HepG2 (cell line): ENCODE results near the gene DPP6. TPM values are rescaled to one million over a fixed set of nuclear protein-coding genes. Genes with fewer than 3 reads are reported as not detected.

ENCODE experiments used
- ATAC-seq: fragments of 200-7000 bp; cut with Tn5 transposase; 3 replicates; pipeline ENCODE4 v1.9.1; 2020; ENCODE audit warnings: mild to moderate bottlenecking, moderate library complexity
- BruUV-seq: library from RNA; stranded (reverse); fragments of 400-500 nt; replicated peaks from 2 replicates; lab custom pipeline; 2021; lab: Mats Ljungman, UMichigan
- CTCF ChIA-PET: fragments of 300-600 bp; formaldehyde crosslinking; extraction: SDS; loops from one replicate; lab custom pipeline; 2021; ENCODE audit warnings: low total read pairs, inconsistent platforms, low intra/inter-chr PET ratio; lab: Yijun Ruan, JAX
- POLR2A ChIA-PET: fragments of 350-600 bp; sonication (Branson Sonifier 250); formaldehyde crosslinking; loops from one replicate; lab custom pipeline; 2020; ENCODE audit warnings: antibody characterized with exemption, inconsistent platforms; lab: Yijun Ruan, JAX
- DNase-seq: peaks from one replicate; pipeline ENCODE4 v3.0.0-alpha.2; 2015; ENCODE audit warnings: low spot score
- FAIRE-seq: peaks from 3 replicates; lab custom pipeline; 2011; peaks lifted over from hg19 to GRCh38; lab: Jason Lieb, UNC
- H2AFZ ChIP-seq: one replicate; pipeline ENCODE4 v1.6.1; 2011; ENCODE audit warnings: low read length, inconsistent platforms
- H3K27ac ChIP-seq: fragments of 300-600 bp; 3 replicates; pipeline ENCODE4 v1.8.0; 2011; ENCODE audit warnings: mixed run types, mild to moderate bottlenecking, mixed read lengths, low read length, inconsistent platforms; ENCODE audit not compliant: insufficient read depth; ENCODE audit errors: extremely low read length
- H3K27me3 ChIP-seq, 2 experiments: fragments of 200-600 bp in 1 of 2; 2 replicates in 1 of 2; 3 replicates in 1 of 2; pipeline versions ENCODE4 v1.6.0 to v1.8.0; 2011; ENCODE audit warnings: low read length in 2 of 2, mild to moderate bottlenecking in 2 of 2, moderate library complexity in 2 of 2, inconsistent platforms in 1 of 2; ENCODE audit not compliant: insufficient read depth in 2 of 2, control insufficient read depth in 1 of 2
- H3K36me3 ChIP-seq, 2 experiments: fragments of 200-600 bp in 1 of 2; replicated peaks in 1 of 2; 2 replicates in 1 of 2; 3 replicates in 1 of 2; pipeline versions ENCODE4 v1.5.1 to v1.8.0; 2011; ENCODE audit warnings: low read length in 2 of 2, inconsistent platforms in 1 of 2; ENCODE audit not compliant: insufficient read depth in 2 of 2, control insufficient read depth in 1 of 2
- H3K4me1 ChIP-seq: 2 replicates; pipeline ENCODE4 v1.5.1; 2012; ENCODE audit warnings: low read length, inconsistent platforms; ENCODE audit not compliant: insufficient read depth
- H3K4me2 ChIP-seq: 2 replicates; pipeline ENCODE4 v1.6.0; 2011; ENCODE audit warnings: low read depth, low read length, inconsistent platforms
- H3K4me3 ChIP-seq, 3 experiments: fragments of 200-600 bp in 1 of 3; sonication (generic), shearing (Covaris generic) in 1 of 3; replicated peaks in 1 of 3; 2 replicates each; pipeline ENCODE4 v1.5.1; 2011 to 2016; ENCODE audit warnings: low read length in 3 of 3, inconsistent platforms in 2 of 3, low read depth in 2 of 3, mild to moderate bottlenecking in 2 of 3, control low read depth in 1 of 3, mixed read lengths in 1 of 3; ENCODE audit not compliant: insufficient read depth in 1 of 3
- H3K79me2 ChIP-seq: one replicate; pipeline ENCODE4 v1.6.1; 2011; ENCODE audit warnings: low read length, inconsistent platforms; ENCODE audit not compliant: insufficient read depth
- H3K9ac ChIP-seq: 2 replicates; pipeline ENCODE4 v1.6.0; 2011; ENCODE audit warnings: mild to moderate bottlenecking, low read depth, low read length, inconsistent platforms; ENCODE audit not compliant: insufficient read depth
- H3K9me3 ChIP-seq: 2 replicates; pipeline ENCODE4 v1.5.1; 2012; ENCODE audit warnings: mild to moderate bottlenecking, low read length
- H4K20me1 ChIP-seq: 2 replicates; pipeline ENCODE4 v1.6.0; 2011; ENCODE audit warnings: inconsistent platforms, mild to moderate bottlenecking, low read length, moderate library complexity; ENCODE audit not compliant: insufficient read depth
- ELF1 ChIP-seq: sonication (generic); formaldehyde crosslinking; IDR thresholded peaks from 2 replicates; pipeline ENCODE4 v1.4.0; 2020; ENCODE audit warnings: missing genetic modification reagents
- EZH2 ChIP-seq: conservative IDR thresholded peaks from 2 replicates; pipeline ENCODE4 v1.6.1; 2012; ENCODE audit warnings: mild to moderate bottlenecking, low read depth, low read length, moderate library complexity
- HMG20A ChIP-seq: IDR thresholded peaks from 2 replicates; pipeline ENCODE4 v1.6.1; 2016; ENCODE audit warnings: borderline replicate concordance
- IKZF4 ChIP-seq: sonication (generic); formaldehyde crosslinking; IDR thresholded peaks from 2 replicates; pipeline ENCODE4 v1.5.1; 2020; ENCODE audit warnings: borderline replicate concordance, mild to moderate bottlenecking, low read depth, missing genetic modification reagents; ENCODE audit errors: not compliant biosample characterization
- KDM2A ChIP-seq: sonication (generic); formaldehyde crosslinking; IDR thresholded peaks from 2 replicates; pipeline ENCODE4 v1.4.0; 2020; ENCODE audit warnings: low read depth, missing genetic modification reagents, borderline replicate concordance
- MED8 ChIP-seq: sonication (generic); formaldehyde crosslinking; IDR thresholded peaks from 2 replicates; pipeline ENCODE4 v1.8.1; 2023; ENCODE audit warnings: mild to moderate bottlenecking, missing genetic modification reagents; ENCODE audit not compliant: insufficient replicate concordance
- MIXL1 ChIP-seq: IDR thresholded peaks from 2 replicates; pipeline ENCODE4 v1.6.1; 2016
- NR2C2 ChIP-seq: sonication (generic); formaldehyde crosslinking; IDR thresholded peaks from 2 replicates; pipeline ENCODE4 v1.4.0; 2020; ENCODE audit warnings: missing genetic modification reagents, mild to moderate bottlenecking, moderate library complexity, borderline replicate concordance
- PAF1 ChIP-seq: IDR thresholded peaks from 2 replicates; pipeline ENCODE4 v1.6.1; 2016; ENCODE audit warnings: missing genetic modification reagents, missing compliant biosample characterization
- SMAD3 ChIP-seq: sonication (generic); formaldehyde crosslinking; IDR thresholded peaks from 2 replicates; pipeline ENCODE4 v1.4.0; 2020; ENCODE audit warnings: missing genetic modification reagents
- SP2 ChIP-seq: sonication (generic); formaldehyde crosslinking; IDR thresholded peaks from 2 replicates; pipeline ENCODE4 v1.5.1; 2020; ENCODE audit warnings: mild to moderate bottlenecking, missing genetic modification reagents
- ZC3H4 ChIP-seq: sonication (generic); formaldehyde crosslinking; IDR thresholded peaks from 2 replicates; pipeline ENCODE4 v1.4.0; 2020; ENCODE audit warnings: missing genetic modification reagents, borderline replicate concordance
- ZEB1 ChIP-seq: IDR thresholded peaks from 2 replicates; pipeline ENCODE4 v1.6.1; 2012; ENCODE audit warnings: mild to moderate bottlenecking, low read depth, inconsistent platforms; ENCODE audit not compliant: insufficient replicate concordance
- ZNF644 ChIP-seq: IDR thresholded peaks from 2 replicates; pipeline ENCODE4 v1.6.1; 2016; ENCODE audit warnings: low read depth
- ZNF737 ChIP-seq: sonication (generic); formaldehyde crosslinking; IDR thresholded peaks from 2 replicates; pipeline ENCODE4 v1.5.0; 2020; ENCODE audit warnings: missing genetic modification reagents, mild to moderate bottlenecking, borderline replicate concordance
- WGBS: methylation state at CpG from one replicate; pipeline ENCODE4 v1.1.6; 2017; ENCODE audit warnings: low lambda C conversion rate; 5-methylcytosine and 5-hydroxymethylcytosine counted together
- in situ Hi-C: cut with HindIII; loops from 2 replicates; pipeline ENCODE4 v1.10.0; 2017; ENCODE audit warnings: low pct_unique_long_range_greater_than_20kb; ENCODE audit not compliant: extremely low pct_ligation_motif_present
- intact Hi-C: fragments of 100-400 bp; cut with micrococcal nuclease; formaldehyde crosslinking; loops from one replicate; pipeline ENCODE4 v1.10.0; 2022; ENCODE audit not compliant: unreplicated experiment
- polyA plus RNA-seq, 8 experiments: library from polyadenylated mRNA; depleted of rRNA in 3 of 8; stranded (reverse) in 7 of 8; unstranded in 1 of 8; fragments of >200 nt; fragmentation: Illumina TruSeq in 4 of 8; extraction: Trizol in 4 of 8; gene quantifications; 2 replicates each; pipeline versions ENCODE4 v1.2.1 to v1.2.3, GENCODE V29; 2011 to 2016; ENCODE audit warnings: low read depth in 4 of 8, missing spikeins in 1 of 8, mixed read lengths in 1 of 8; ENCODE audit not compliant: insufficient read depth in 1 of 8
- total RNA-seq, 5 experiments: library from RNA; depleted of rRNA; stranded (reverse); fragments of >200 nt; fragmentation: Illumina TruSeq; extraction: Trizol; gene quantifications; 2 replicates each; pipeline ENCODE4 v1.2.3, GENCODE V29; 2016; ENCODE audit warnings: low read depth in 1 of 5
- TF ChIP-seq, protein P1 (sequence below): sonication (generic); formaldehyde crosslinking; IDR thresholded peaks from 2 replicates; pipeline ENCODE4 v1.4.0; 2020; ENCODE audit warnings: mild to moderate bottlenecking, missing genetic modification reagents, borderline replicate concordance
- TF ChIP-seq, protein P2 (sequence below): sonication (generic); formaldehyde crosslinking; IDR thresholded peaks from 2 replicates; pipeline ENCODE4 v1.4.0; 2020; ENCODE audit warnings: missing genetic modification reagents
- TF ChIP-seq, protein P3 (sequence below): fragments of 450-650 bp; IDR thresholded peaks from 2 replicates; pipeline ENCODE4 v1.6.1; 2017; ENCODE audit warnings: mild to moderate bottlenecking
- TF ChIP-seq, protein P4 (sequence below): sonication (generic); formaldehyde crosslinking; IDR thresholded peaks from 2 replicates; pipeline ENCODE4 v1.8.0; 2022; ENCODE audit warnings: missing genetic modification reagents, low read depth, mild to moderate bottlenecking, borderline replicate concordance

DPP6 gene
- total and polyA plus RNA-seq, 2 of the 13 experiments (the other 11 are each of a cell fraction or from before 2014, with no cell fraction given) = not detected

DNA sequence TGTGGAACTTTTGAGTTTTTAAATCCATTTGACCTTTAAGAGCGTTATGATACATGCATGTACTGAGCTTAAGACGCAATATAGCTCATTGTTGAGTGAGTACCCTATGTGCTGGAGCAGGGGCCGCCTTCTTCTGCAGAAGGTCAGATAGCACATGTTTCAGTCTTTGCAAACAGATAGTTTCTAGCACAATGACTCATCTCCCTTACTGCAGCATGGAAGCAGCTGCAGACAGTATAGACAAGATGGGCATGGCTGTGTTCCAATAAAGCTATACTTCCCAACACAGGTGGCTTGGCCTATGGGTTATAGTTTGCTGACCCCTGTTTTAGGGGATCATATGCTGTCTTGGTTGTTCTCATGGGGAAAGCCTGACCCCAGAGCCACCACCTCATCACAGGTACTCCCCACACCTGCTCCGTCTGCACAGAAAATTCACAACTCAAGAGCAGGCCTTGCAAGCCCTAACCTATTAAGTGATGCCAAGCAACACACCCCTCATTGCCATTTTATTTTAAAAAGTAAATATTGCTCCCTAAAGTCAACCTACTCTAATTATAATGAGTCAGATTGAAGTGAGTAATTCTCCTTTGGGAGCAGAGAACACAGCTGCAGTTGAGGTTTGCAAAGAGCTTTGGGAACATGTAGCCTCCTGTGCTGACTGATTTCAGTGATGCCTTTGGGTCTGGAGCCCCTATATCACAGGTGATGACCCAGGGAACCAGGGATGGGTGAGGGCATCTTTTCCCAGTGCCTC lies 620.6 kb downstream of the DPP6 start:
- Histone ChIP-seq H3K9ac (no peak overlapping the region), H3K9me3 (no peaks in the 10 kb centered on the region), H3K27ac (no peak overlapping the region), H3K79me2 (no peaks in the 10 kb centered on the region), H3K27me3 (peaks cover 3 to 17% of the 10 kb centered on the region in 2 experiments; a peak in 2 of 5 replicates), H2AFZ (no peak overlapping the region), H3K4me3 (no peak overlapping the region), H4K20me1 (no peaks in the 10 kb centered on the region), H3K4me2 (no peak overlapping the region), H3K4me1 (no peaks in the 10 kb centered on the region), H3K36me3 (no peaks in the 10 kb centered on the region)
- in situ Hi-C loops = no loop called here
- no peak for FAIRE-seq
- no peak for DNase-seq
- TF ChIP-seq NR2C2 (CRISPR knock-in tag) = no peak
- TF ChIP-seq KDM2A = no peak
- TF ChIP-seq PAF1 (CRISPR knock-in tag) = no peak
- TF ChIP-seq, protein P1, sequence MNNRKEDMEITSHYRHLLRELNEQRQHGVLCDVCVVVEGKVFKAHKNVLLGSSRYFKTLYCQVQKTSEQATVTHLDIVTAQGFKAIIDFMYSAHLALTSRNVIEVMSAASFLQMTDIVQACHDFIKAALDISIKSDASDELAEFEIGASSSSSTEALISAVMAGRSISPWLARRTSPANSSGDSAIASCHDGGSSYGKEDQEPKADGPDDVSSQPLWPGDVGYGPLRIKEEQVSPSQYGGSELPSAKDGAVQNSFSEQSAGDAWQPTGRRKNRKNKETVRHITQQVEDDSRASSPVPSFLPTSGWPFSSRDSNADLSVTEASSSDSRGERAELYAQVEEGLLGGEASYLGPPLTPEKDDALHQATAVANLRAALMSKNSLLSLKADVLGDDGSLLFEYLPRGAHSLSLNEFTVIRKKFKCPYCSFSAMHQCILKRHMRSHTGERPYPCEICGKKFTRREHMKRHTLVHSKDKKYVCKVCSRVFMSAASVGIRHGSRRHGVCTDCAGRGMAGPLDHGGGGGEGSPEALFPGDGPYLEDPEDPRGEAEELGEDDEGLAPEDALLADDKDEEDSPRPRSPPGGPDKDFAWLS (CRISPR knock-in tag) = no peak
- TF ChIP-seq MED8 (CRISPR knock-in tag) = no peak
- no peak for TF ChIP-seq ELF1 (CRISPR knock-in tag)
- no peak for TF ChIP-seq HMG20A (CRISPR knock-in tag)
- no peak for TF ChIP-seq ZC3H4 (CRISPR knock-in tag)
- TF ChIP-seq, protein P2, sequence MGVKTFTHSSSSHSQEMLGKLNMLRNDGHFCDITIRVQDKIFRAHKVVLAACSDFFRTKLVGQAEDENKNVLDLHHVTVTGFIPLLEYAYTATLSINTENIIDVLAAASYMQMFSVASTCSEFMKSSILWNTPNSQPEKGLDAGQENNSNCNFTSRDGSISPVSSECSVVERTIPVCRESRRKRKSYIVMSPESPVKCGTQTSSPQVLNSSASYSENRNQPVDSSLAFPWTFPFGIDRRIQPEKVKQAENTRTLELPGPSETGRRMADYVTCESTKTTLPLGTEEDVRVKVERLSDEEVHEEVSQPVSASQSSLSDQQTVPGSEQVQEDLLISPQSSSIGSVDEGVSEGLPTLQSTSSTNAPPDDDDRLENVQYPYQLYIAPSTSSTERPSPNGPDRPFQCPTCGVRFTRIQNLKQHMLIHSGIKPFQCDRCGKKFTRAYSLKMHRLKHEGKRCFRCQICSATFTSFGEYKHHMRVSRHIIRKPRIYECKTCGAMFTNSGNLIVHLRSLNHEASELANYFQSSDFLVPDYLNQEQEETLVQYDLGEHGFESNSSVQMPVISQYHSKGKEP = no peak
- TF ChIP-seq ZEB1 = no peak
- TF ChIP-seq, protein P3, sequence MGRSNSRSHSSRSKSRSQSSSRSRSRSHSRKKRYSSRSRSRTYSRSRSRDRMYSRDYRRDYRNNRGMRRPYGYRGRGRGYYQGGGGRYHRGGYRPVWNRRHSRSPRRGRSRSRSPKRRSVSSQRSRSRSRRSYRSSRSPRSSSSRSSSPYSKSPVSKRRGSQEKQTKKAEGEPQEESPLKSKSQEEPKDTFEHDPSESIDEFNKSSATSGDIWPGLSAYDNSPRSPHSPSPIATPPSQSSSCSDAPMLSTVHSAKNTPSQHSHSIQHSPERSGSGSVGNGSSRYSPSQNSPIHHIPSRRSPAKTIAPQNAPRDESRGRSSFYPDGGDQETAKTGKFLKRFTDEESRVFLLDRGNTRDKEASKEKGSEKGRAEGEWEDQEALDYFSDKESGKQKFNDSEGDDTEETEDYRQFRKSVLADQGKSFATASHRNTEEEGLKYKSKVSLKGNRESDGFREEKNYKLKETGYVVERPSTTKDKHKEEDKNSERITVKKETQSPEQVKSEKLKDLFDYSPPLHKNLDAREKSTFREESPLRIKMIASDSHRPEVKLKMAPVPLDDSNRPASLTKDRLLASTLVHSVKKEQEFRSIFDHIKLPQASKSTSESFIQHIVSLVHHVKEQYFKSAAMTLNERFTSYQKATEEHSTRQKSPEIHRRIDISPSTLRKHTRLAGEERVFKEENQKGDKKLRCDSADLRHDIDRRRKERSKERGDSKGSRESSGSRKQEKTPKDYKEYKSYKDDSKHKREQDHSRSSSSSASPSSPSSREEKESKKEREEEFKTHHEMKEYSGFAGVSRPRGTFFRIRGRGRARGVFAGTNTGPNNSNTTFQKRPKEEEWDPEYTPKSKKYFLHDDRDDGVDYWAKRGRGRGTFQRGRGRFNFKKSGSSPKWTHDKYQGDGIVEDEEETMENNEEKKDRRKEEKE = no peak
- TF ChIP-seq ZNF737 (CRISPR knock-in tag) = no peak
- TF ChIP-seq SMAD3 (CRISPR knock-in tag) = no peak
- no peak for TF ChIP-seq EZH2
- TF ChIP-seq IKZF4 (CRISPR knock-in tag) = no peak
- no peak for TF ChIP-seq MIXL1 (CRISPR knock-in tag)
- TF ChIP-seq, protein P4, sequence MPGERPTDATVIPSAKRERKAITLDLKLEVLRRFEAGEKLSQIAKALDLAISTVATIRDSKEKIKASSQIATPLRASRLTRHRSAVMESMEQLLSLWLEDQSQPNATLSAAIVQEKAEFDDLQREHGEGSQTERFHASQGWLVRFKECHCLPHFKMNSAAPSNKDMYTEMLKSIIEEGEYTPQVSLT (CRISPR knock-in tag) = no peak
- TF ChIP-seq SP2 (CRISPR knock-in tag) = no peak
- no peak for TF ChIP-seq ZNF644 (CRISPR knock-in tag)
- WGBS = 11% methylated on average over 4 of the region's 4 CpGs
- intact Hi-C loops = no loop called here
- ChIA-PET POLR2A (no interaction called here), CTCF (no interaction called here)
- BruUV-seq = no TSS peak
- no peak for ATAC-seq
